GM23338 (cell line): ENCODE data around the gene SERGEF. TPM values are rescaled to one million over a fixed set of nuclear protein-coding genes. Genes with fewer than 3 reads are reported as not detected.

ENCODE experiments used
- ATAC-seq: fragments of 200-7000 bp; cut with Tn5 transposase; 3 replicates; pipeline ENCODE4 v1.9.1; 2020
- DNase-seq: peaks from one replicate; pipeline ENCODE4 v3.0.0-alpha.2; 2015; ENCODE audit warnings: low spot score
- H2AFZ ChIP-seq: fragments of 200-600 bp; sonication (generic); 2 replicates; pipeline ENCODE4 v1.8.0; 2016; ENCODE audit warnings: antibody characterized with exemption, mild to moderate bottlenecking, moderate library complexity
- H3F3A ChIP-seq: fragments of 200-600 bp; sonication (generic); replicated peaks from 2 replicates; pipeline ENCODE4 v1.8.0; 2017; ENCODE audit warnings: antibody characterized with exemption, mixed run types, low read depth
- H3K27ac ChIP-seq: fragments of 200-600 bp; sonication (generic); 2 replicates; pipeline ENCODE4 v1.6.1; 2016; ENCODE audit warnings: low read depth
- H3K27me3 ChIP-seq: fragments of 200-600 bp; sonication (generic); 2 replicates; pipeline ENCODE4 v1.8.0; 2016; ENCODE audit warnings: mild to moderate bottlenecking, mixed run types, moderate library complexity; ENCODE audit not compliant: insufficient read depth
- H3K36me3 ChIP-seq: fragments of 200-600 bp; sonication (generic); 2 replicates; pipeline ENCODE4 v1.8.0; 2016; ENCODE audit warnings: mild to moderate bottlenecking; ENCODE audit not compliant: insufficient read depth
- H3K4me1 ChIP-seq: fragments of 200-600 bp; sonication (generic); 2 replicates; pipeline ENCODE4 v1.8.0; 2016; ENCODE audit warnings: mild to moderate bottlenecking, moderate library complexity; ENCODE audit not compliant: insufficient read depth
- H3K4me2 ChIP-seq: fragments of 200-600 bp; sonication (generic); 2 replicates; pipeline ENCODE4 v1.7.1; 2017; ENCODE audit warnings: mixed run types
- H3K4me3 ChIP-seq: fragments of 200-600 bp; sonication (generic); 2 replicates; pipeline ENCODE4 v1.6.1; 2016; ENCODE audit warnings: mixed run types
- H3K79me2 ChIP-seq: fragments of 200-600 bp; sonication (generic); replicated peaks from 2 replicates; pipeline ENCODE4 v1.8.0; 2017; ENCODE audit warnings: mild to moderate bottlenecking; ENCODE audit not compliant: insufficient read depth
- H3K9me2 ChIP-seq: fragments of 200-600 bp; sonication (generic); 2 replicates; pipeline ENCODE4 v1.8.0; 2017; ENCODE audit not compliant: insufficient read depth
- H4K20me1 ChIP-seq: fragments of 200-600 bp; sonication (generic); replicated peaks from 2 replicates; pipeline ENCODE4 v1.8.0; 2017; ENCODE audit warnings: mild to moderate bottlenecking; ENCODE audit not compliant: insufficient read depth
- H3K27ac Mint-ChIP-seq: 2 replicates; pipeline ENCODE4 v1.8.0; 2020; ENCODE audit warnings: inconsistent platforms, mild to moderate bottlenecking, moderate library complexity, mixed read lengths
- H3K27me3 Mint-ChIP-seq: 3 replicates; pipeline ENCODE4 v1.8.0; 2022; ENCODE audit warnings: low read depth, mild to moderate bottlenecking, moderate library complexity, mixed read lengths, inconsistent platforms; ENCODE audit not compliant: insufficient read depth, poor library complexity
- H3K36me3 Mint-ChIP-seq: 3 replicates; pipeline ENCODE4 v1.8.0; 2021; ENCODE audit warnings: low read depth, mild to moderate bottlenecking, inconsistent platforms, moderate library complexity, mixed read lengths
- H3K4me1 Mint-ChIP-seq: 3 replicates; pipeline ENCODE4 v1.8.0; 2020; ENCODE audit warnings: mild to moderate bottlenecking, inconsistent platforms, mixed read lengths
- H3K4me3 Mint-ChIP-seq: 3 replicates; pipeline ENCODE4 v1.8.0; 2021; ENCODE audit warnings: moderate library complexity, mild to moderate bottlenecking, inconsistent platforms, mixed read lengths
- H3K9me3 Mint-ChIP-seq: 3 replicates; pipeline ENCODE4 v1.8.0; 2020; ENCODE audit warnings: moderate library complexity, mild to moderate bottlenecking, inconsistent platforms, mixed read lengths
- CTCF ChIP-seq, 2 experiments: fragments of 200-600 bp in 1 of 2; sonication (generic) in 1 of 2; conservative IDR thresholded peaks; 2 replicates each; pipeline versions ENCODE4 v1.5.1 to v1.6.1; 2016 to 2017; ENCODE audit warnings: antibody characterized with exemption in 2 of 2, low read depth in 2 of 2, mild to moderate bottlenecking in 2 of 2, moderate library complexity in 1 of 2
- EZH2 ChIP-seq: fragments of 200-600 bp; sonication (generic); IDR thresholded peaks from one replicate; pipeline ENCODE4 v1.8.0; 2017; ENCODE audit warnings: antibody characterized with exemption, mild to moderate bottlenecking, low read depth; ENCODE audit not compliant: unreplicated experiment
- EZH2phosphoT487 ChIP-seq: fragments of 200-600 bp; sonication (generic); IDR thresholded peaks from one replicate; pipeline ENCODE4 v1.8.1; 2018; ENCODE audit warnings: antibody characterized with exemption; ENCODE audit not compliant: unreplicated experiment
- JUNB ChIP-seq: IDR thresholded peaks from one replicate; pipeline ENCODE4 v1.6.1; 2016; ENCODE audit warnings: antibody characterized with exemption; ENCODE audit not compliant: unreplicated experiment
- POLR2AphosphoS5 ChIP-seq: IDR thresholded peaks from 2 replicates; pipeline ENCODE4 v1.6.1; 2016; ENCODE audit warnings: antibody characterized with exemption, low read depth
- STAT1 ChIP-seq: IDR thresholded peaks from one replicate; pipeline ENCODE4 v1.6.1; 2016; ENCODE audit warnings: antibody characterized with exemption; ENCODE audit not compliant: unreplicated experiment
- ZNF114 ChIP-seq: fragments of 250-450 bp; sonication (Bioruptor Pico); IDR thresholded peaks from 2 replicates; pipeline ENCODE4 v1.5.0; 2020; ENCODE audit warnings: mild to moderate bottlenecking, moderate library complexity
- ZNF331 ChIP-seq: fragments of 250-450 bp; sonication (Bioruptor Pico); IDR thresholded peaks from 2 replicates; pipeline ENCODE4 v1.5.0; 2020; ENCODE audit warnings: low read depth, mild to moderate bottlenecking, moderate library complexity
- ZNF462 ChIP-seq: fragments of 250-450 bp; sonication (Bioruptor Pico); IDR thresholded peaks from 2 replicates; pipeline ENCODE4 v1.5.0; 2020; ENCODE audit warnings: mild to moderate bottlenecking, moderate library complexity
- polyA plus RNA-seq: library from polyadenylated mRNA; unstranded; fragments of >200 nt; fragmentation: Nextera tagmentation; extraction: Ambion mirVana; gene quantifications from 2 replicates; pipeline ENCODE4 v1.2.1, GENCODE V29; 2016
- total RNA-seq: library from RNA; depleted of rRNA; stranded (reverse); fragments of >200 nt; shearing (Covaris generic); gene quantifications from 2 replicates; pipeline ENCODE4 v1.2.3, GENCODE V29; 2014
- TF ChIP-seq, protein P1 (sequence below): IDR thresholded peaks from 2 replicates; pipeline ENCODE4 v1.6.1; 2016; ENCODE audit warnings: antibody characterized with exemption

The SERGEF gene
- total and polyA plus RNA-seq, 2 experiments from 2014 or later = 24.2 to 27.9 TPM

DNA sequence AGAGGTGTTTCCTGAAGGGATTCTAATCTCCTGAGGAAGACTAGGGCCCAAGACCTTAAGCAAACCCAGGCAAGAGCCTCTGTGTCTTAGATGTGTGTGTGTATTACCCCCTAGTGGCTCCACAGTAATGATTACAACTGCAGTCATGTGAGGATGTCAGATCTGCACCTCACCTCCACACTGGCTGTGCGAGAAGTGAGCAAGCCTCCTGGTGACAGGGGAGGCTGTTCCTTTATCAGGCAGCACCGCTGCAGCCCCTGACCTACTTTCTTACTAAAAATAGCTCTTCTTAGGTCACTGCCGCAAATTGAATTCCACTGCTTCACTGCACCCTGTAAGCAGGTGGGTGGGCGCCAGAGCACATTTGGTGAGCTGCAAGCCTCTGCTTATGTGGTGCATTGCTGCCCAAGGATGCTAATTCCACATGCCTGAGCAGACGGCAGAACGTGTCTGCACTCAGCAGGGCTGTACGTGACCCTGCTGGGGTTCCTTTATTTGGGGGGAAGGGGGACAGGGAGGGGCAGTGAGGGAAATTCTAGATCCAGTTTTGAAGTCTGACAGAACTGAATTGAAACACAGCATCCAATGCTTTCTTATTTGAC lies 165.9 kb downstream of the SERGEF start:
- peak; percentile 34 for DNase-seq
- Histone ChIP-seq H3K27ac (no peak overlapping the region), H2AFZ (no peak overlapping the region), H3K27me3 (no peaks in the 10 kb centered on the region), H3K36me3 (no peaks in the 10 kb centered on the region), H3K79me2 (no peaks in the 10 kb centered on the region), H3K9me2 (no peaks in the 10 kb centered on the region), H3F3A (no peaks in the 10 kb centered on the region), H4K20me1 (no peaks in the 10 kb centered on the region), H3K4me1 (no peaks in the 10 kb centered on the region; the same call in 1 of the 2 replicates), H3K4me2 (no peak overlapping the region), H3K4me3 (no peak overlapping the region)
- Mint-ChIP-seq H3K27me3 (no peaks in the 10 kb centered on the region), H3K4me3 (no peak overlapping the region), H3K4me1 (peaks cover 2% of the 10 kb centered on the region; the same call in 2 of the 3 replicates), H3K9me3 (no peaks in the 10 kb centered on the region), H3K27ac (no peak overlapping the region), H3K36me3 (no peaks in the 10 kb centered on the region)
- no peak for TF ChIP-seq ZNF331
- peak in 1 of 2 experiments; percentile 49; a peak in 2 of 4 replicates for TF ChIP-seq CTCF (conservative IDR thresholded peaks at IDR 0.05; ENCODE audit: low read depth in 2 of 2)
- peak; percentile 83 for ATAC-seq

GRCh38 chr11:17845431-17845881 lies 167.4 kb downstream of the SERGEF start:
- Mint-ChIP-seq H3K27me3 (no peaks in the 10 kb centered on the region), H3K27ac (no peak overlapping the region), H3K4me3 (no peak overlapping the region), H3K9me3 (no peaks in the 10 kb centered on the region), H3K4me1 (peaks cover 2% of the 10 kb centered on the region; the same call in 2 of the 3 replicates), H3K36me3 (no peaks in the 10 kb centered on the region)
- Histone ChIP-seq H4K20me1 (no peaks in the 10 kb centered on the region), H3K27ac (no peak overlapping the region), H3K36me3 (no peaks in the 10 kb centered on the region), H3K79me2 (no peaks in the 10 kb centered on the region), H3K4me1 (no peaks in the 10 kb centered on the region; the same call in 1 of the 2 replicates), H2AFZ (no peak overlapping the region), H3K4me2 (no peak overlapping the region), H3K27me3 (no peaks in the 10 kb centered on the region), H3K4me3 (no peak overlapping the region), H3F3A (no peaks in the 10 kb centered on the region), H3K9me2 (no peaks in the 10 kb centered on the region)
- ATAC-seq (no peak), DNase-seq (no peak)
- TF ChIP-seq JUNB (no peak), ZNF114 (CRISPR knock-in tag) (no peak), EZH2phosphoT487 (no peak), ZNF331 (no peak), EZH2 (no peak), STAT1 (no peak), POLR2AphosphoS5 (no peak), CTCF (conservative IDR thresholded peaks at IDR 0.05; ENCODE audit: low read depth in 2 of 2) (no peak), ZNF462 (CRISPR knock-in tag) (no peak)
- TF ChIP-seq, protein P1, sequence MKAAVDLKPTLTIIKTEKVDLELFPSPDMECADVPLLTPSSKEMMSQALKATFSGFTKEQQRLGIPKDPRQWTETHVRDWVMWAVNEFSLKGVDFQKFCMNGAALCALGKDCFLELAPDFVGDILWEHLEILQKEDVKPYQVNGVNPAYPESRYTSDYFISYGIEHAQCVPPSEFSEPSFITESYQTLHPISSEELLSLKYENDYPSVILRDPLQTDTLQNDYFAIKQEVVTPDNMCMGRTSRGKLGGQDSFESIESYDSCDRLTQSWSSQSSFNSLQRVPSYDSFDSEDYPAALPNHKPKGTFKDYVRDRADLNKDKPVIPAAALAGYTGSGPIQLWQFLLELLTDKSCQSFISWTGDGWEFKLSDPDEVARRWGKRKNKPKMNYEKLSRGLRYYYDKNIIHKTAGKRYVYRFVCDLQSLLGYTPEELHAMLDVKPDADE = no peak
